ENCODE measurements around the gene ZNF598.

Gene ZNF598

GRCh38 chr16:1973461-1974156 is 36.0 kb downstream of the ZNF598 start:
- Histone ChIP-seq H3K9me3 (ENCODE audit: insufficient read depth, low read length) (no peaks in the 10 kb centered on the region), H3F3A (ENCODE audit: insufficient read depth) (peaks cover 5% of the 10 kb centered on the region; the same call in 1 of the 2 replicates), H3K9ac (ENCODE audit: low read length) (no peak overlapping the region), H3K4me3 (ENCODE audit: insufficient read depth, low read length, poor library complexity, severe bottlenecking) (no peak overlapping the region), H3K79me2 (ENCODE audit: insufficient read depth, low read length) (peaks cover 22% of the 10 kb centered on the region), H3K4me2 (ENCODE audit: low read depth, low read length, poor library complexity, severe bottlenecking) (peak overlapping the region; percentile 25), H3K27ac (ENCODE audit: low read depth, low read length) (no peak overlapping the region), H3K9me2 (replicated peaks; ENCODE audit: insufficient read depth, low read length) (no peaks in the 10 kb centered on the region), H3K27me3 (ENCODE audit: low read length) (no peaks in the 10 kb centered on the region), H3K36me3 (ENCODE audit: low read length) (no peaks in the 10 kb centered on the region), H2AFZ (ENCODE audit: low read depth, low read length, severe bottlenecking) (no peak overlapping the region), H4K20me1 (ENCODE audit: low read depth, low read length) (no peaks in the 10 kb centered on the region; the same call in 1 of the 2 replicates)
- no peak for TF ChIP-seq CTCF (IDR thresholded peaks at IDR 0.05; ENCODE audit: insufficient read depth, low read length, poor library complexity, severe bottlenecking)
- TF ChIP-seq EZH2phosphoT487 (conservative IDR thresholded peaks at IDR 0.05; ENCODE audit: low read length) = no peak

- no peaks in the 10 kb centered on the region for H3K27me3 ChIP-seq (ENCODE audit: low read length)
- TF ChIP-seq EZH2phosphoT487 (conservative IDR thresholded peaks at IDR 0.05; ENCODE audit: low read length) = no peak
- H3K9me3 ChIP-seq (ENCODE audit: insufficient read depth, low read length) = no peaks in the 10 kb centered on the region
- H4K20me1 ChIP-seq (ENCODE audit: low read depth, low read length) = no peaks in the 10 kb centered on the region; the same call in 1 of the 2 replicates
- H3K4me2 ChIP-seq (ENCODE audit: low read depth, low read length, poor library complexity, severe bottlenecking) = peak overlapping the region; percentile 95
- H2AFZ ChIP-seq (ENCODE audit: low read depth, low read length, severe bottlenecking) = no peak overlapping the region
- peaks cover 22% of the 10 kb centered on the region for H3K79me2 ChIP-seq (ENCODE audit: insufficient read depth, low read length)
- peak overlapping the region; percentile 99 for H3K9ac ChIP-seq (ENCODE audit: low read length)
- H3K4me3 ChIP-seq (ENCODE audit: insufficient read depth, low read length, poor library complexity, severe bottlenecking) = peak overlapping the region; percentile 99
- H3F3A ChIP-seq (ENCODE audit: insufficient read depth) = peaks cover 5% of the 10 kb centered on the region; the same call in 1 of the 2 replicates
- H3K36me3 ChIP-seq (ENCODE audit: low read length) = no peaks in the 10 kb centered on the region
- no peak overlapping the region for H3K27ac ChIP-seq (ENCODE audit: low read depth, low read length)
- no peaks in the 10 kb centered on the region for H3K9me2 ChIP-seq (replicated peaks; ENCODE audit: insufficient read depth, low read length)
Measured at GRCh38 chr16:1972490-1972877, 37.1 kb downstream of the ZNF598 start.

GRCh38 chr16:1971796-1972489 is 37.7 kb downstream of the ZNF598 start, which contains the start of gene TBL3:
TSS of gene TBL3 (plus strand) at chr16:1972053. CDS start at chr16:1972165, 112 bp downstream.
- Histone ChIP-seq H3K36me3 (ENCODE audit: low read length) (no peaks in the 10 kb centered on the region), H2AFZ (ENCODE audit: low read depth, low read length, severe bottlenecking) (peak within 1 kb of the TSS; percentile 83)

More at GRCh38 chr16:1971796-1972489, 37.7 kb downstream of the ZNF598 start, which contains the start of gene TBL3:
- Histone ChIP-seq H3K9me3 (ENCODE audit: insufficient read depth, low read length) (no peaks in the 10 kb centered on the region), H4K20me1 (ENCODE audit: low read depth, low read length) (no peaks in the 10 kb centered on the region; the same call in 1 of the 2 replicates), H3K27ac (ENCODE audit: low read depth, low read length) (peak within 1 kb of the TSS; percentile 69), H3K9ac (ENCODE audit: low read length) (peak within 1 kb of the TSS; percentile 99), H3K27me3 (ENCODE audit: low read length) (no peaks in the 10 kb centered on the region), H3F3A (ENCODE audit: insufficient read depth) (peaks cover 5% of the 10 kb centered on the region; the same call in 1 of the 2 replicates), H3K9me2 (replicated peaks; ENCODE audit: insufficient read depth, low read length) (no peaks in the 10 kb centered on the region), H3K4me2 (ENCODE audit: low read depth, low read length, poor library complexity, severe bottlenecking) (peak within 1 kb of the TSS; percentile 95), H3K79me2 (ENCODE audit: insufficient read depth, low read length) (peaks cover 22% of the 10 kb centered on the region), H3K4me3 (ENCODE audit: insufficient read depth, low read length, poor library complexity, severe bottlenecking) (peak within 1 kb of the TSS; percentile 99)
- TF ChIP-seq CTCF (IDR thresholded peaks at IDR 0.05; ENCODE audit: insufficient read depth, low read length, poor library complexity, severe bottlenecking) (no peak), EZH2phosphoT487 (conservative IDR thresholded peaks at IDR 0.05; ENCODE audit: low read length) (no peak)

Measured in SU-DHL-6 (cell line).